Stomach (tissue), 9 donors: ENCODE data around the gene PDE4C. TPM values are rescaled to one million over a fixed set of nuclear protein-coding genes. Genes with fewer than 3 reads are reported as not detected.

Experiments
- DNase-seq, 2 donors: peaks; one replicate each; pipeline versions ENCODE4 v3.0.0 to v3.0.0-alpha.2; 2013 to 2019
- H3K27ac ChIP-seq, 5 donors: fragments of 200-600 bp in 4 of 5; sonication (generic) in 4 of 5; one replicate each; pipeline ENCODE4 v1.5.1; 2013 to 2019; ENCODE audit warnings: mild to moderate bottlenecking in 1 of 5, moderate library complexity in 1 of 5
- H3K27me3 ChIP-seq, 3 donors: fragments of 200-600 bp; sonication (generic); one replicate each; pipeline ENCODE4 v1.5.1; 2017 to 2019; ENCODE audit warnings: mixed run types in 1 of 3
- H3K36me3 ChIP-seq, 4 donors: fragments of 200-600 bp; sonication (generic); 1 replicate in 3 of 4; 2 replicates in 1 of 4; pipeline ENCODE4 v1.5.1; 2016 to 2019
- H3K4me1 ChIP-seq, 4 donors: fragments of 200-600 bp; sonication (generic); one replicate each; pipeline ENCODE4 v1.5.1; 2016 to 2019
- H3K4me3 ChIP-seq, 4 donors: fragments of 200-600 bp; sonication (generic) in 3 of 4; one replicate each; pipeline ENCODE4 v1.5.1; 2016 to 2019; ENCODE audit warnings: mild to moderate bottlenecking in 1 of 4
- H3K9me3 ChIP-seq, 4 donors: fragments of 200-600 bp; sonication (generic); one replicate each; pipeline ENCODE4 v1.5.1; 2016 to 2019
- EP300 ChIP-seq: sonication (generic); formaldehyde crosslinking; IDR thresholded peaks from one replicate; pipeline ENCODE4 v1.6.1; 2017; ENCODE audit warnings: antibody characterized with exemption
- POLR2A ChIP-seq, 4 donors: fragments of 450-650 bp; IDR thresholded peaks; one replicate each; pipeline ENCODE4 v1.6.1; 2016; ENCODE audit warnings: antibody characterized with exemption in 4 of 4, control low read depth in 2 of 4, mild to moderate bottlenecking in 1 of 4, moderate library complexity in 1 of 4
- POLR2AphosphoS5 ChIP-seq, 3 donors: sonication (generic); formaldehyde crosslinking; IDR thresholded peaks; one replicate each; pipeline ENCODE4 v1.6.1; 2016; ENCODE audit warnings: antibody characterized with exemption in 3 of 3
- WGBS, 5 donors: extraction: QIAGEN DNeasy Blood & Tissue Kit in 3 of 5; methylation state at CpG; one replicate each; pipeline versions ENCODE4 v1.1.5 to v1.1.7; 2013 to 2018; 5-methylcytosine and 5-hydroxymethylcytosine counted together
- intact Hi-C: fragments of 100-400 bp; cut with DNase I; formaldehyde crosslinking; loops from one replicate; pipeline ENCODE4 v1.15.1; 2023; ENCODE audit warnings: low total_unique reads
- polyA plus RNA-seq, 3 donors: library from polyadenylated mRNA; stranded (reverse); fragments of 200-250 nt; gene quantifications; one replicate each; pipeline ENCODE4 v1.2.3, GENCODE V29; 2013
- total RNA-seq, 5 donors: library from RNA; depleted of rRNA; stranded (reverse); fragments of >200 nt; gene quantifications; one replicate each; pipeline versions ENCODE4 v1.1.0 to v1.2.3, GENCODE V29; 2014 to 2016
- TF ChIP-seq, protein P1 (sequence below), 7 experiments: fragments of 450-650 bp in 4 of 7; fragments of 200-600 bp in 3 of 7; sonication (generic) in 3 of 7; IDR thresholded peaks; one replicate each; pipeline ENCODE4 v1.5.1; 2016 to 2019; ENCODE audit warnings: antibody characterized with exemption in 7 of 7, control low read depth in 2 of 7, mild to moderate bottlenecking in 1 of 7
- donor health status: healthy with polysubstance abuse.
- donor health status: Bipolar disorder and iron deficiency.
- donor health status: healthy.

The PDE4C gene
- total and polyA plus RNA-seq, 8 donors: 0.87 to 25.4 (median 7.0) TPM; not detected in 2

DNA sequence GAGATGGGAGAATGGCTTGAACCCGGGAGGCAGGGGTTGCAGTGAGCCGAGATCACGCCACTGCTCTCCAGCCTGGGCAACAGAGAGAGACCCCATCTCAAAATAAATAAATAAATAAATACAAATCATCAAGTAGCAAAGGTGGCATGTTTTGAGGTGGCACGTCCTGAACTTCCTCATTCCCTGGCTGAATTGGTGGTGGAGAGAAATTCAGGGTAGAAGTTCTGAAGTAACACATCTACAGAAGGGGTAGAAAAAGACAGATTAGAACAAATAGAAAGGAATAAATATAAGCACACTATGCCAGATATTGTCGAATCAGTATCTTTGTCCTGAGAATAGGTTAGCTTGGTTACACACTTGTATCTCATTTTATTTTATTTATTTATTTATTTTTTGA is 46.3 kb downstream of the PDE4C start:
- TF ChIP-seq EP300 (no peak), POLR2A (IDR thresholded peaks at IDR 0.05) (no peak), POLR2AphosphoS5 (IDR thresholded peaks at IDR 0.05) (no peak)
- TF ChIP-seq, protein P1, sequence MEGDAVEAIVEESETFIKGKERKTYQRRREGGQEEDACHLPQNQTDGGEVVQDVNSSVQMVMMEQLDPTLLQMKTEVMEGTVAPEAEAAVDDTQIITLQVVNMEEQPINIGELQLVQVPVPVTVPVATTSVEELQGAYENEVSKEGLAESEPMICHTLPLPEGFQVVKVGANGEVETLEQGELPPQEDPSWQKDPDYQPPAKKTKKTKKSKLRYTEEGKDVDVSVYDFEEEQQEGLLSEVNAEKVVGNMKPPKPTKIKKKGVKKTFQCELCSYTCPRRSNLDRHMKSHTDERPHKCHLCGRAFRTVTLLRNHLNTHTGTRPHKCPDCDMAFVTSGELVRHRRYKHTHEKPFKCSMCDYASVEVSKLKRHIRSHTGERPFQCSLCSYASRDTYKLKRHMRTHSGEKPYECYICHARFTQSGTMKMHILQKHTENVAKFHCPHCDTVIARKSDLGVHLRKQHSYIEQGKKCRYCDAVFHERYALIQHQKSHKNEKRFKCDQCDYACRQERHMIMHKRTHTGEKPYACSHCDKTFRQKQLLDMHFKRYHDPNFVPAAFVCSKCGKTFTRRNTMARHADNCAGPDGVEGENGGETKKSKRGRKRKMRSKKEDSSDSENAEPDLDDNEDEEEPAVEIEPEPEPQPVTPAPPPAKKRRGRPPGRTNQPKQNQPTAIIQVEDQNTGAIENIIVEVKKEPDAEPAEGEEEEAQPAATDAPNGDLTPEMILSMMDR (IDR thresholded peaks at IDR 0.05): no peak
- Histone ChIP-seq H3K4me1 (peaks cover under 1 to 25% (median 9%) of the 10 kb centered on the region in 4 donors), H3K27ac (no peak overlapping the region), H3K9me3 (no peaks in the 10 kb centered on the region), H3K27me3 (no peaks in the 10 kb centered on the region), H3K4me3 (no peak overlapping the region), H3K36me3 (peaks cover 4 to 40% (median 18%) of the 10 kb centered on the region in 4 donors)
- no peak for DNase-seq
- 81 to 93% (median 86%) methylated on average over 5 of the region's 5 CpGs for WGBS, 5 donors
- intact Hi-C loops: no loop called here

DNA sequence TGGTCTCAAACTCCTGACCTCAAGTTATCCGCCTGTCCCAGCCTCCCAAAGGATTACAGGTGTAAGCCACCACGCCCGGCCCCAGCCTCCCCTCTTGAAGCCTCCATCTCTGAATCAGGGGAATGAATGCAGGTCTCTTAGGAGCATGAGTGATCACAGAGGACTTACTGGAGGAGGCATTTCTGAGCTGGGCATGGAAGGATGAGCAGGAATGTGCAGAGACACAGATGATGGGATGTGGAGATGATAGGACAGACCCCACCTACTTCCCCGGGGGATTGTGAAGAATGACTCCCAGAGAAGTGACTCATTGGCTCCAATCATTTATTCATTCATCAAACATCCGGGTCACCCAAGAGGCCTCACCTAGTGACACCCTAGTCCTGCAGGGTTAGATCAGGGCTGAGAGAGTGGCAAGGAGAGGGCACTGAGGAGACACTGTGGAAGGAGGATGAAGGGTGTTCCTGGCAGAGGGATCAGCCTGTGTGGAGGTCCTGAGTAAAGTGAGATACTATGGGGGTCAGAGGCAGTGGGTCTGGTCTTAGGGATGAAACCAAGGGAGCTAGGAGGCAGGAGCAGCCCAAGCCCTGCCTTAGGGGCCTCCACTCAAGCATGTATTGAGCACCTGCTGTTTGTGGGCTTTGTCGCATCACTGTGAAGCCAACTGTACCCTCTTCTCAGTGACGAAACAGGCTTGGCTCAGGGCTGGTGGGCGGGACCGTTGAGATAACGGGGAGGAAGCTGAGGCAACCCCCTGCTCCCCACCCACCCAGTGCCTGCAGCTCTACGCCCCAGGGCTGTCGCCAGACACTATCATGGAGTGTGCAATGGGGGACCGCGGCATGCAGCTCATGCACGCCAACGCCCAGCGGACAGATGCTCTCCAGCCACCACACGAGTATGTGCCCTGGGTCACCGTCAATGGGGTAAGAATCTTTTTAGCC is 49.6 kb downstream of the PDE4C start:
- intact Hi-C loops: no loop called here
- no peaks in the 10 kb centered on the region for H3K9me3 ChIP-seq
- no peaks in the 10 kb centered on the region for H3K27me3 ChIP-seq
- no peak overlapping the region for H3K4me3 ChIP-seq
- TF ChIP-seq, protein P1 (IDR thresholded peaks at IDR 0.05): no peak
- TF ChIP-seq EP300: no peak
- TF ChIP-seq POLR2A (IDR thresholded peaks at IDR 0.05): no peak
- no peak for TF ChIP-seq POLR2AphosphoS5 (IDR thresholded peaks at IDR 0.05)
- no peak for DNase-seq
- no peak overlapping the region for H3K27ac ChIP-seq
- WGBS, 5 donors: 76 to 89% (median 83%) methylated on average over 19 of the region's 19 CpGs
- peaks cover 4 to 40% (median 18%) of the 10 kb centered on the region in 4 donors for H3K36me3 ChIP-seq
- H3K4me1 ChIP-seq: peaks cover 16 to 43% (median 29%) of the 10 kb centered on the region in 4 donors

DNA sequence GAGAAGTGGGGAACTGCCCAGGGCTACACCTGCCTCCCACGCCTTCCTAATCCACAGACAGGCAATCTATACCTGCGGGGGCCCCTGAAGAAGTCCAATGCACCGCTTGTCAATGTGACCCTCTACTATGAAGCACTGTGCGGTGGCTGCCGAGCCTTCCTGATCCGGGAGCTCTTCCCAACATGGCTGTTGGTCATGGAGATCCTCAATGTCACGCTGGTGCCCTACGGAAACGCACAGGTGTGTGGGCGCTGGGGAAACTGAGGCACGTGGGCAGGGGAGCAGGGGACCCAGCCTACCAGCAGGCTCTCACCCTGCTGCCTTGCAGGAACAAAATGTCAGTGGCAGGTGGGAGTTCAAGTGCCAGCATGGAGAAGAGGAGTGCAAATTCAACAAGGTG is 51.3 kb downstream of the PDE4C start:
- H3K27ac ChIP-seq: peak overlapping the region in 4 of 5 donors; percentile 82 to 89 (median 86)
- DNase-seq: no peak
- 79 to 89% (median 86%) methylated on average over 10 to 11 of the region's 11 CpGs for WGBS, 5 donors
- no peaks in the 10 kb centered on the region for H3K9me3 ChIP-seq
- no peak for TF ChIP-seq EP300
- TF ChIP-seq POLR2A (IDR thresholded peaks at IDR 0.05): no peak
- TF ChIP-seq, protein P1 (IDR thresholded peaks at IDR 0.05): no peak
- H3K27me3 ChIP-seq: no peaks in the 10 kb centered on the region
- H3K4me3 ChIP-seq: peak overlapping the region; percentile 65 to 83 (median 74)
- intact Hi-C loops: no loop called here
- peaks cover 4 to 40% (median 21%) of the 10 kb centered on the region in 4 donors for H3K36me3 ChIP-seq
- peaks cover 16 to 50% (median 31%) of the 10 kb centered on the region in 4 donors for H3K4me1 ChIP-seq

Other genes starting within 250 kb of the PDE4C start
- 100 to 1,000 TPM in 1 of 5 donors, 10 to 100 TPM in 4; 19.8 to 130 (median 60.8) TPM for gene ARRDC2, start 218.3 kb downstream of the PDE4C start, total RNA-seq
- 10 to 100 TPM; 31.4 to 34.1 (median 32.7) TPM for gene ARRDC2, start 218.3 kb downstream of the PDE4C start, polyA plus RNA-seq
- 1 to 10 TPM in 1 of 5 donors, under 1 TPM in 1, not detected in 3; 0.18 to 9.3 TPM for gene IL12RB1, start 139.5 kb downstream of the PDE4C start, total RNA-seq
- gene IL12RB1, start 139.5 kb downstream of the PDE4C start, polyA plus RNA-seq: under 1 TPM in 2 of 3 donors, not detected in 1; 0.68 to 0.87 TPM
- 10 to 100 TPM in 3 of 5 donors, 1 to 10 TPM in 2; 1.7 to 29.0 (median 10.7) TPM for gene MAST3, start 128.7 kb downstream of the PDE4C start, total RNA-seq
- 1 to 10 TPM; 1.8 to 4.0 (median 1.9) TPM for gene MAST3, start 128.7 kb downstream of the PDE4C start, polyA plus RNA-seq
- gene PIK3R2, start 73.3 kb downstream of the PDE4C start, total RNA-seq: 100 to 1,000 TPM in 1 of 5 donors, 10 to 100 TPM in 3, 1 to 10 TPM in 1; 6.6 to 490 (median 22.2) TPM
- 1 to 10 TPM; 2.0 to 5.5 (median 2.6) TPM for gene PIK3R2, start 73.3 kb downstream of the PDE4C start, polyA plus RNA-seq
- gene IFI30, start 52.6 kb downstream of the PDE4C start, total RNA-seq: 100 to 1,000 TPM in 1 of 5 donors, 10 to 100 TPM in 3, not detected in 1; 37.3 to 199 (median 43.9) TPM
- gene IFI30, start 52.6 kb downstream of the PDE4C start, polyA plus RNA-seq: 100 to 1,000 TPM in 1 of 3 donors, 10 to 100 TPM in 2; 53.2 to 103 (median 82.9) TPM
- 100 to 1,000 TPM in 1 of 5 donors, 10 to 100 TPM in 2, 1 to 10 TPM in 2; 5.9 to 200 (median 13.0) TPM for gene MPV17L2, start 33.2 kb downstream of the PDE4C start, total RNA-seq
- 10 to 100 TPM; 11.6 to 15.4 (median 13.3) TPM for gene MPV17L2, start 33.2 kb downstream of the PDE4C start, polyA plus RNA-seq
- gene RAB3A, start 22.4 kb downstream of the PDE4C start, total RNA-seq: 1 to 10 TPM in 3 of 5 donors, under 1 TPM in 1, not detected in 1; 0.87 to 2.2 (median 1.7) TPM
- 1 to 10 TPM; 1.4 to 2.2 (median 2.0) TPM for gene RAB3A, start 22.4 kb downstream of the PDE4C start, polyA plus RNA-seq
- gene IQCN, start 48.0 kb upstream of the PDE4C start, total RNA-seq: 10 to 100 TPM in 1 of 5 donors, 1 to 10 TPM in 3, not detected in 1; 2.4 to 35.7 (median 4.0) TPM
- 1 to 10 TPM; 1.4 to 2.7 (median 2.6) TPM for gene IQCN, start 48.0 kb upstream of the PDE4C start, polyA plus RNA-seq
- gene JUND, start 55.2 kb upstream of the PDE4C start, total RNA-seq: 1,000 to 10,000 TPM in 2 of 5 donors, 100 to 1,000 TPM in 3; 118 to 1,659 (median 737) TPM
- 100 to 1,000 TPM in 2 of 3 donors, 10 to 100 TPM in 1; 78.6 to 272 (median 102) TPM for gene JUND, start 55.2 kb upstream of the PDE4C start, polyA plus RNA-seq
- 100 to 1,000 TPM in 2 of 5 donors, 10 to 100 TPM in 3; 24.1 to 185 (median 98.6) TPM for gene LSM4, start 96.6 kb upstream of the PDE4C start, total RNA-seq
- 100 to 1,000 TPM; 114 to 181 (median 173) TPM for gene LSM4, start 96.6 kb upstream of the PDE4C start, polyA plus RNA-seq
- gene PGPEP1, start 114.2 kb upstream of the PDE4C start, total RNA-seq: 10 to 100 TPM in 4 of 5 donors, 1 to 10 TPM in 1; 8.0 to 58.9 (median 22.9) TPM
- 10 to 100 TPM in 2 of 3 donors, 1 to 10 TPM in 1; 8.4 to 40.0 (median 31.8) TPM for gene PGPEP1, start 114.2 kb upstream of the PDE4C start, polyA plus RNA-seq
- gene GDF15, start 159.7 kb upstream of the PDE4C start, total RNA-seq: 100 to 1,000 TPM in 1 of 5 donors, 10 to 100 TPM in 4; 17.3 to 102 (median 46.9) TPM
- 100 to 1,000 TPM in 1 of 3 donors, 10 to 100 TPM in 2; 14.2 to 134 (median 44.5) TPM for gene GDF15, start 159.7 kb upstream of the PDE4C start, polyA plus RNA-seq
- 10 to 100 TPM in 1 of 5 donors, 1 to 10 TPM in 2, not detected in 2; 2.9 to 11.2 (median 7.2) TPM for gene LRRC25, start 171.2 kb upstream of the PDE4C start, total RNA-seq
- 1 to 10 TPM in 2 of 3 donors, under 1 TPM in 1; 0.98 to 2.4 (median 1.7) TPM for gene LRRC25, start 171.2 kb upstream of the PDE4C start, polyA plus RNA-seq
- gene SSBP4, start 193.0 kb upstream of the PDE4C start, total RNA-seq: 100 to 1,000 TPM in 1 of 5 donors, 10 to 100 TPM in 4; 22.8 to 253 (median 39.7) TPM
- gene SSBP4, start 193.0 kb upstream of the PDE4C start, polyA plus RNA-seq: 10 to 100 TPM; 49.9 to 77.6 (median 54.4) TPM
- gene ISYNA1, start 211.7 kb upstream of the PDE4C start, total RNA-seq: 10 to 100 TPM in 4 of 5 donors, 1 to 10 TPM in 1; 7.8 to 47.3 (median 15.8) TPM
- 10 to 100 TPM in 2 of 3 donors, 1 to 10 TPM in 1; 9.5 to 39.7 (median 15.0) TPM for gene ISYNA1, start 211.7 kb upstream of the PDE4C start, polyA plus RNA-seq